ENCODE measurements around the gene SMARCA1. TPM values are rescaled to one million over a fixed set of nuclear protein-coding genes. Genes with fewer than 3 reads are reported as not detected.

SMARCA1 gene
- total RNA-seq, 1 donor from 2014 or later = not detected

DNA sequence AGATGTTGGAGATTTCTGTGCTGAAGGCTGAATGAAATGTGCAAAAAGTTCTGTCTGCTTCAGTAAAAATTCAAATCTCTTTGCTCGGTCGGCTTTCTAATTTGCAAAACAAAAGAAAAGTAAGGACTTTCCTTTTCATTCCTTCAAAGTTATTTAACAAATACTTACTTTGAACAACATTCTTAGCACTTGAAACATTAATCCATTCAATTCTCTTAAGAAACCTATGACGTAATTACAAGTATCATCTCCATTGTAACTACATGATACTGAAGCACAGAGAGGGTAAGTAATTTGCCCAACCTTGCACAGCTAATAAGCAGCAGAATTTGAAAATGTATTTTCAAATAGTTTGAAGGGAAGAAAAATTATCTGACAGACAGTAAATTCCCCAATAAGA is 6.9 kb downstream of the SMARCA1 start:
- intact Hi-C loops (cut with micrococcal nuclease) = no loop called here
- Mint-ChIP-seq H3K27me3 (peaks cover 10% of the 10 kb centered on the region), H3K4me1 (no peaks in the 10 kb centered on the region), H3K4me3 (no peak overlapping the region), H3K9me3 (no peaks in the 10 kb centered on the region), H3K36me3 (ENCODE audit: low read depth) (no peaks in the 10 kb centered on the region), H3K27ac (no peak overlapping the region)
- DNase-seq = no peak

DNA sequence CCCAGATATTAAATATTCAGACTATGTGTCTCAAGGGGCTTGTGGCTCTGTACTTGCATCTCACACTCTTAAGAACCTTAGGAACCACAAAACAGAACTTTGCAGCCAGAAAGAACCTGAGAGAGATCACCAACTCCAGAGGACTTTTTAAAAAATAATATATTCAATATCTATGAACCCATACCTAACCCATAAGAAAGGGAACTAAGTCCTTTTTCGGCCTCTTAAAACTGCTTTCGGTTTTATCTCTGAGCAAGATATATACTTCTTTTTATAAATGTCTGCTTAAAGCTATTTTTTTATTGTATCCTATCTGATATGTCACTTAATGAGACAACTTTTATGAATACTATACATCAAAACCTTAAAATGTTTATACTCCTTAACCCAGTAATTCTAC is 10.9 kb downstream of the SMARCA1 start:
- Mint-ChIP-seq H3K27me3 (peaks cover 2% of the 10 kb centered on the region), H3K36me3 (ENCODE audit: low read depth) (no peaks in the 10 kb centered on the region), H3K4me1 (no peaks in the 10 kb centered on the region), H3K27ac (no peak overlapping the region), H3K9me3 (no peaks in the 10 kb centered on the region), H3K4me3 (no peak overlapping the region)
- DNase-seq = no peak
- intact Hi-C loops (cut with micrococcal nuclease) = no loop called here

DNA sequence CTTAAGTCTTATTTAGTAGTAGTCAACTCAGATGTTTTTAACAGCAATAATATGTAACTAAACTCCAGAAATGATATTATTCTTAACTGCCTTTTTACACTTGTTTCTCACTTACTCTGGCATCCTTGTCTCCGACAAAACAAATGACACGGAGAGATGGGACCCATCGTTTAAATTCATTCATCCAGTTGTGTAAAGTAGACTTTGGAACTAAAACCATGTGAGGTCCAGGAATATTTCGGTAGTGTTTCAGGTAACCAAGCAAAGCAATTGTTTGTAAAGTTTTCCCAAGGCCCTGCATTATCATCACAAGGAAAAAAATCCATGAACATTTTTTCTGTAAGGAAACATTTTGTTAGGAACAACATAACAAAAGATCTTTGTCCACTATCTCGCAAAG is 11.6 kb downstream of the SMARCA1 start:
- H3K9me3 Mint-ChIP-seq = no peaks in the 10 kb centered on the region
- H3K27me3 Mint-ChIP-seq = peaks cover 2% of the 10 kb centered on the region
- no peak overlapping the region for H3K4me3 Mint-ChIP-seq
- no peaks in the 10 kb centered on the region for H3K4me1 Mint-ChIP-seq
- no peak overlapping the region for H3K27ac Mint-ChIP-seq
- intact Hi-C loops (cut with micrococcal nuclease) = no loop called here
- DNase-seq = no peak
- no peaks in the 10 kb centered on the region for H3K36me3 Mint-ChIP-seq (ENCODE audit: low read depth)

DNA sequence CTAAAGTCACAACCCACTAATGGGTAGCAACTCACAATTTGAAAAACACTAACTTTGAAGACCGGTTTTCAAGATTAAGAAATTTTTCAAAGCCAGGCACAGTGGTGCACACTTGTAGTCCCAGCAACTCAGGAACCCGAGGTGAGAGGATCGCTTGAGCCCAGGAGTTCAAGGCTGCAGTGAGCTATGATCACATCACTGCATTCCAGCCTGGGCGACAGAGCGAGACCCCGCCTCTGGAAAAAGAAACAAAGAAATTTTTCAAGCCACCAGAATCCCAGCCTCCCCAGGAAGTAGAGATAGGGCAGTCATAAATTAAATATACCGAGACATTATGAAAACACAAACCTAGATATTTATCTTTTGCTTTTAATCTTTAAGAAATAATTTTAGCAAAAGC is 13.0 kb downstream of the SMARCA1 start:
- H3K4me1 Mint-ChIP-seq = no peaks in the 10 kb centered on the region

DNA sequence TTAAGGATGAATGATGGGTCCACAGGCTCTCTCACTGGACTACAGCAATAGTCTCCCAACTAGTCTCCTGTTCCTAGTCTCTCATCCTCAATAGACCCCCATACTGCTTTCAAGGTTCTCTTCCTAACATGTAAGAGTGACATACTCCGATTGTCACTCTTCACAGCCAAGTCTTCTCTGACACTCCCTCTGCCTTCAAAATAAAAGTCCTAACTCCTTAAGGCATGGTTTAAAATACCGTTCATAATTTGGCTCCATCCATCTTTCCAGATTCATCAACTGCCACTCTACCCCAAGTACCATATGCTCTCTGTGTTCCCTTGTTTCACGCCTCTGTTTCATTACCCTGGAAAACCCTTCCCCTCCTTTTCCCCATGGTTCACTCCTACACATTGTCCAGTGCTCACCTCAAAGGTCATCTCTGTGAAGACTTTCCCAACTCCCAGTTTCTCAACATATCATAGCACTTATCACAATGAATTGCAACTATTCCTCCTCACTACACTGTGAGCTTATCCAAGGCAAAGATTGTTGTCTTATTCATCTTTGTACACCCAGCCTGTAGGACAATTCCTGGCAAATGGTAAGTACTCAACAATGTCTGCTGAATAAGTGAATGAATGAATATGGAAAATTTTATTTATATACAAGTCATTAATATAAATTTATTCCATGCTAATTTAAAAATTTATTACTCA is 26.0 kb downstream of the SMARCA1 start:
- no peak for DNase-seq
- Mint-ChIP-seq H3K36me3 (ENCODE audit: low read depth) (no peaks in the 10 kb centered on the region), H3K4me3 (no peak overlapping the region), H3K9me3 (no peaks in the 10 kb centered on the region), H3K27ac (no peak overlapping the region), H3K27me3 (no peaks in the 10 kb centered on the region), H3K4me1 (no peaks in the 10 kb centered on the region)
- intact Hi-C loops (cut with micrococcal nuclease) = no loop called here

More for the DNA sequence above, 13.0 kb downstream of the SMARCA1 start:
- no peaks in the 10 kb centered on the region for H3K9me3 Mint-ChIP-seq
- intact Hi-C loops (cut with micrococcal nuclease) = no loop called here
- H3K27ac Mint-ChIP-seq = no peak overlapping the region
- no peak overlapping the region for H3K4me3 Mint-ChIP-seq
- no peaks in the 10 kb centered on the region for H3K36me3 Mint-ChIP-seq (ENCODE audit: low read depth)
- DNase-seq = no peak
- H3K27me3 Mint-ChIP-seq = no peaks in the 10 kb centered on the region

DNA sequence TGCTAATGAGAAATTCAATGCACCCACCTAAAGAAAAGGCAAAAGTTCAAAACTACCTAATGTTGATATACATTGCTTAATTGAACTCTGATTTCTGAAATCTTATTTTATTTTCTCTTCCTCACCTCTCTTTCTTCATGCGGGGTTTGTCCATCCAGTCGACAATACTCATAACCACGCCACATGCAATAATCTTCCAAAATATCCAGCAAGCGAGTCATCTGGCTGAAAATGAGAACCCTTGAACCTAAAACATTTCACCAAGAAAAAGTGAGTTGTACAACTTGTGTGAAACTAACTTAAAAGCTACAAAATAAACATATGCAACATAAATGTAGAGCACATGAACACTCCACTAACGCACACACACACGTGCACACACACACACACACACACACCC is 26.7 kb downstream of the SMARCA1 start:
- Mint-ChIP-seq H3K27ac (no peak overlapping the region), H3K9me3 (no peaks in the 10 kb centered on the region), H3K4me3 (no peak overlapping the region), H3K4me1 (no peaks in the 10 kb centered on the region), H3K27me3 (no peaks in the 10 kb centered on the region), H3K36me3 (ENCODE audit: low read depth) (no peaks in the 10 kb centered on the region)
- no peak for DNase-seq
- intact Hi-C loops (cut with micrococcal nuclease) = no loop called here

DNA sequence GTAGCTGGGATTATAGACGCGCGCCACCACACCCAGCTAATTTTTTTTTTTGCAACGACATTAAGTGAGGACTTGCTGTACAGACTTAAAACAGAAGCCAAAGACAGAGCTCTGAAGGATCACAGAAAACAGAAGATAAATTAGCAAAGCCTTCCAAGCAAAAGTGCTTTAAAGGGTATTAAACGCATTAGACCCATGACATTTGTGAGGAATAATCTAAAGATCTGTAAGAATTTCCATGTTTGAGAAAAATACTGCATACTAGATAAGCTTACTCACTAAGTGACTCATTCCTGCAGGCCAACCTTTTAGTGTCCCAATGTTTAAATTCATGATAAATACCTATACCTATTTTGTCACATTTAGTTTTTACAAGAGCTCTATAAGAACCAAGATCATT is 27.4 kb downstream of the SMARCA1 start:
- intact Hi-C loops (cut with micrococcal nuclease) = no loop called here
- Mint-ChIP-seq H3K36me3 (ENCODE audit: low read depth) (no peaks in the 10 kb centered on the region), H3K27ac (no peak overlapping the region), H3K4me1 (no peaks in the 10 kb centered on the region), H3K4me3 (no peak overlapping the region), H3K27me3 (no peaks in the 10 kb centered on the region), H3K9me3 (no peaks in the 10 kb centered on the region)
- no peak for DNase-seq

DNA sequence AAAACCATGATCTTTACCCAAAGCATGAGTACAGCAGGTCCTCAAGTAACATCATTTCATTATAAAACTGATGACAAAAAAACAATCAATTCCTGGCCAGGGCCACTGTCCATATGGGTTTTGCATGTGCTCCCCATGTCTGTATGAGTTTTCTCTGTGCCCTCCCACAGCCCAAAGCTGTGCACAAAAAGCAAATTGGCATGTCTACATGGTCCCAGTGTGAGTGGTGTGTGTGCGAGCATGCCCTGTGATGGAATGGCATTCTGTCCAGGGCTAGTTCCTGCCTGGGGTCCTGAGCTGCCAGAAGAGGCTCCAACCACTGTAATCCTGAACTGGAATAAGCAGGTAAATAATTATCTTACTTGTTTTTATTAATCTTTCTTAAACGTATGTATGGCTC is 28.4 kb downstream of the SMARCA1 start:
- Mint-ChIP-seq H3K36me3 (ENCODE audit: low read depth) (no peaks in the 10 kb centered on the region), H3K4me3 (no peak overlapping the region), H3K9me3 (no peaks in the 10 kb centered on the region), H3K27ac (no peak overlapping the region), H3K4me1 (no peaks in the 10 kb centered on the region), H3K27me3 (no peaks in the 10 kb centered on the region)
- no peak for DNase-seq
- intact Hi-C loops (cut with micrococcal nuclease) = no loop called here

DNA sequence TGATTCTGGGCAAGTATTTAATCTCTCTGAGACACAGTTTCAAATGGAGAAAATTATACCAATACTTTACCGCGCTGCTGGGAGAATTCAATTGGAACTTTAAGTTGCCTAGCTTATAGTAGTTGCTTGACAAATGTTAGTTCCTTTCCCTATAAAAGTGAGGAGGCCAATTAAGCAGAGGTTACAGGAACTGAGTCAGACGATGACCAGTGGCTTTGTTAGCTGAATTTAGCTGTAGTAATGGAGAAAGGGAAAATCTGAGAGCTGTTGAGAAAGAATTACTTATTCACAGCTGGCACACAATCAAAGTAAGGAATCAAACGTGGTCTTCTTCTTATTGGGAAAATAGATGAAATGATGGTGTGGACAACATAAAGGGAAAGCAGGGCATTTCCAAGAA is 29.6 kb downstream of the SMARCA1 start:
- intact Hi-C loops (cut with micrococcal nuclease) = no loop called here
- no peaks in the 10 kb centered on the region for H3K9me3 Mint-ChIP-seq
- no peaks in the 10 kb centered on the region for H3K36me3 Mint-ChIP-seq (ENCODE audit: low read depth)
- no peak for DNase-seq
- no peaks in the 10 kb centered on the region for H3K27me3 Mint-ChIP-seq
- no peak overlapping the region for H3K4me3 Mint-ChIP-seq
- H3K4me1 Mint-ChIP-seq = no peaks in the 10 kb centered on the region
- no peak overlapping the region for H3K27ac Mint-ChIP-seq

DNA sequence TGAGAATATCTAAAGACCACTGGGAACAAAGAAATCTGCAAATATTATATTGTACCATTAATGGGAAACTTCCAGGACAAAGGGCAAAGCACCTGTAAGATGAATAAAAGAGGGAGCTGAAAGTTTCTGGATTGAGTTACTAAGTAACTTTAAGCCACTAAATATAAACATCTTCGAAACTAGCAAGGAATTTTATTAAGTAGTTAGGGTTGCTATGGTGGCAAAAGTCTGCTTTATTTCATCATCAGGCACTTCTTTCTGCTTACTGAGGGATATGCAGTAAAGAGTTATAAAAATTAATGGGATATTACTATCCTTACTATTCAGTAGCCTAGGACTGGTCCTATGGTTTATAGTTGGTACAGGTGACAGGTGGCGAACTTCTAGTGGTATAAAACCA is 33.0 kb downstream of the SMARCA1 start:
- H3K4me1 Mint-ChIP-seq = no peaks in the 10 kb centered on the region
- no peak overlapping the region for H3K4me3 Mint-ChIP-seq
- no peaks in the 10 kb centered on the region for H3K27me3 Mint-ChIP-seq
- H3K27ac Mint-ChIP-seq = no peak overlapping the region
- intact Hi-C loops (cut with micrococcal nuclease) = no loop called here
- H3K9me3 Mint-ChIP-seq = no peaks in the 10 kb centered on the region
- no peak for DNase-seq
- no peaks in the 10 kb centered on the region for H3K36me3 Mint-ChIP-seq (ENCODE audit: low read depth)

DNA sequence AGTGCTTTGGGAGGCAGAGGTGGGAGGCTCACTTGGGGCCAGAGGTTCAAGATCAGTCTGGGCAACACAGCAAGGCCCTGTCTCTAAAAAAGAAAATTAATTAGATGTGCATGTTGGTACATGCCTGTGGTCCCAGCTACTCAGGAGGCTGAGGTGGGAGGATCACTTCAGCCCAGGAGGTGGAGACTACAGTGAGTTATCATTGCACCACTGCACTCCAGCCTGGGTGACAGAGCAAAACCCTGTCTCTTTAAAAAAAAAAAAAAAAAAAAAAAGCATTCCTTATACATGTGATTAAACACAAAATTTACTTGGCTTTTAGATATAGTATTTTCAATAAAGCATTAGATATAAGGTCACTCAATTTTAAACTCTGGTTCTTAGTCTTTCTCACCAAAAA is 34.9 kb downstream of the SMARCA1 start:
- no peak overlapping the region for H3K27ac Mint-ChIP-seq
- no peak overlapping the region for H3K4me3 Mint-ChIP-seq
- H3K9me3 Mint-ChIP-seq = no peaks in the 10 kb centered on the region
- H3K4me1 Mint-ChIP-seq = no peaks in the 10 kb centered on the region
- intact Hi-C loops (cut with micrococcal nuclease) = no loop called here
- H3K27me3 Mint-ChIP-seq = no peaks in the 10 kb centered on the region
- H3K36me3 Mint-ChIP-seq (ENCODE audit: low read depth) = no peaks in the 10 kb centered on the region
- DNase-seq = no peak

DNA sequence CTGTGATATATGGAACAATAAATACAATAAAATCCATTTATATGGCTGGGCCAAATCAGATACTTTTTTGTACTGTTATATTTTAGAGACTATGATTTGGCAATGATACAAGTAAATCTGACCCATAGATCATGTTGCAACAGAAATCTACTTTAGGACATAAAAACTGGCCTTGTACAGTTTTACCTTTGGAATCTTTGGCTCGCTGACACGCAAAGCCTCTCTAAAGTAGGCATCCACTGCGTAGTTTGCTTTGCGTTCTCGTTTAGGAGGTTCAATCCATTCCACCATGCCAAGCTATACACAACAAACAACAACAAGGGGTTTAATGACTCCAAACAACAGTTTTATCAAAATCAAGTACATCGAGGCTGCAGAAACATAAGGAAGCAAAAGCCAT is 42.4 kb downstream of the SMARCA1 start:
- H3K27me3 Mint-ChIP-seq = peaks cover 2% of the 10 kb centered on the region
- H3K4me3 Mint-ChIP-seq = no peak overlapping the region
- intact Hi-C loops (cut with micrococcal nuclease) = no loop called here
- no peaks in the 10 kb centered on the region for H3K36me3 Mint-ChIP-seq (ENCODE audit: low read depth)
- no peak overlapping the region for H3K27ac Mint-ChIP-seq
- H3K4me1 Mint-ChIP-seq = no peaks in the 10 kb centered on the region
- DNase-seq = no peak
- H3K9me3 Mint-ChIP-seq = no peaks in the 10 kb centered on the region

DNA sequence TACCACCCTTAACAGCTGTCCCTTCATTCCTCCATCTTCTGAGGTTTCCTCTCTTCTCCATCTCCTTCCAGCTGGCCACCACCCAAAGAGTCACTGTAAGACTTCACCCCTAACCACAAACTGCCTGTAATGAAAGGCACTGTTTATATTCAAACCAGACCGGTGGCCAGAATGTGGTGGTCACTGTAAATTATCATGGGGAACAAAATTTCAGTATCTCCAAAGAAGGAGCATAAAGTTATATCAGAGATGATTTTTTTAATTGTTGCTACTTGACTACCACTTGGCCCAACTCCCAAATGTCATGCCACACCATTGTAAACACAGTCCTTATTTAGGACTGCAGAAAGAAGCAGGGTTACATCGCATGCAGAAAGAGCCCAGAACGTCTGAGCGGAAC is 44.8 kb downstream of the SMARCA1 start:
- no peak overlapping the region for H3K27ac Mint-ChIP-seq

DNA sequence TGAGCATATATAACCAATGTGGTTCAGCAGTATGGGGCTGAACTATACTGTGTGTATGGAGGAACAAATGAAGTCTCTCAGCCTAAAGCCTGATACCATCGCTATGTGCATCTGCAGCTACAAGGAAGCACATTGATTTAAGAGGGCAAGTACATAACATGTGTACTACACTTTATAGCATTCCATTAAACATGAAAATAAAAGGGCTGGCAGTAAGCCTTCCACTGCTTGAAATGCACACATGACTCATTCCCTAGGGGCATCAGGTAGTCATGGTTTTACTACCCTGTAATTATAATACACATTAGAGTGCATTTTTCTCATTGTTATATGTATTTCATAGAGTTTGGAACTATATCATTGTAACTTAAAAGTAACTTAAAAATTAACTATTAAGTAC is 51.2 kb downstream of the SMARCA1 start:
- no peak overlapping the region for H3K4me3 Mint-ChIP-seq
- no peaks in the 10 kb centered on the region for H3K4me1 Mint-ChIP-seq
- intact Hi-C loops (cut with micrococcal nuclease) = no loop called here
- no peak for DNase-seq
- H3K9me3 Mint-ChIP-seq = no peaks in the 10 kb centered on the region
- H3K27me3 Mint-ChIP-seq = peaks cover 1% of the 10 kb centered on the region
- H3K27ac Mint-ChIP-seq = no peak overlapping the region
- H3K36me3 Mint-ChIP-seq (ENCODE audit: low read depth) = no peaks in the 10 kb centered on the region

More for the DNA sequence above, 44.8 kb downstream of the SMARCA1 start:
- Mint-ChIP-seq H3K36me3 (ENCODE audit: low read depth) (no peaks in the 10 kb centered on the region), H3K27me3 (peaks cover 3% of the 10 kb centered on the region), H3K4me1 (no peaks in the 10 kb centered on the region), H3K9me3 (no peaks in the 10 kb centered on the region), H3K4me3 (no peak overlapping the region)
- intact Hi-C loops (cut with micrococcal nuclease) = no loop called here
- DNase-seq = no peak

DNA sequence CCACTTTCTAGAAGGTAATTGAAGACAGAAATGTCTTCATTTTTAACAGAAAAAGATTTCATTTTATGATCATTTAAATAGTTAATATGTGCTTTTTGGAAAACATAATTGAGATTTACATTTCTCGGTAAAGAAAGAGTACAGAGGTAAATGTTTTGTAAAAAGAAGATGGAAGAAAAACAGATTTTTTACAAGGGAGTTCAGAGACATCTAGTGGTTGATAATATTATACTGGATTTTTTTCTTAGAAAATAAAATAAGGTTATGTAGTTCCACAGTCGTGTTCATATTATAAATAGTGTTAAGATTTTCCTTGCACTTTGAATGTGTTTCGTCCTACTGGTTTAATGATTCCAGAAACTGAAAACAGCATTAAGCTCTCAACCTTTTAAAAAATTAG is 60.6 kb downstream of the SMARCA1 start:
- intact Hi-C loops (cut with micrococcal nuclease) = no loop called here
- Mint-ChIP-seq H3K27ac (no peak overlapping the region), H3K9me3 (no peaks in the 10 kb centered on the region), H3K4me1 (no peaks in the 10 kb centered on the region), H3K4me3 (no peak overlapping the region), H3K36me3 (ENCODE audit: low read depth) (no peaks in the 10 kb centered on the region), H3K27me3 (no peaks in the 10 kb centered on the region)
- no peak for DNase-seq

Data from activated CD4-positive, alpha-beta T cell treated with anti-CD3 and anti-CD28 coated beads, Interleukin-2, amount 10 ng/mL, durations not matched to agents 24 days and 14 days (primary cell).